Body of pancreas (tissue), 4 donors: ENCODE data around the gene AMPD3.

Source experiments
- CTCF ChIP-seq, 7 experiments: fragments of 450-650 bp in 4 of 7; fragments of 200-600 bp in 3 of 7; sonication (generic) in 3 of 7; IDR thresholded peaks; one replicate each; pipeline ENCODE4 v1.5.1; 2016 to 2019; ENCODE audit warnings: antibody characterized with exemption in 7 of 7
- POLR2A ChIP-seq, 3 donors: fragments of 450-650 bp; IDR thresholded peaks; one replicate each; pipeline ENCODE4 v1.6.1; 2016; ENCODE audit warnings: antibody characterized with exemption in 3 of 3, mild to moderate bottlenecking in 2 of 3

DNA sequence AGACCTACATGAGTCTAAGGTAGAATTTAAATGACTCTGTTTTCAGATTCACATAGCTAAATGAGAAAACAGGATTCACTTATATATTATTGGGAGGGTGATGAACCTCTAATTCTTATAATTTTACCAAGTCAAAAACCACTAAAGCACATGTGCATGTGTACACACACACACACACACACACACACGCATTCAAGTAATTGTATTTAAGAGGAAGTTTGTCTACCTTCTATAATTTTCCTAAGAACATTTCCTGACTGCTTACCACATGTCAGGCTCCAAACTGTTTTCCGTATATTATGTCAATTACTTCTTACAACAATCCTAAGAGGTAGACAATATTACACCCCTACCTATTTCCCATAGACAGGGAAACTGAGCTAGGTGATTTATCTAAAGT lies 79.3 kb downstream of the AMPD3 start:
- no peak for TF ChIP-seq POLR2A (IDR thresholded peaks at IDR 0.05)
- no peak for TF ChIP-seq CTCF (IDR thresholded peaks at IDR 0.05)
